Endometrial microvascular endothelial cells (primary cell): ENCODE results near the gene PLK5. TPM values are rescaled to one million over a fixed set of nuclear protein-coding genes. Genes with fewer than 3 reads are reported as not detected.

Experiments
- in situ Hi-C: cut with HindIII; loops from 2 replicates; pipeline ENCODE4 v1.10.0; 2017; ENCODE audit warnings: low sequenced_read_pairs, low pct_unique_long_range_greater_than_20kb; ENCODE audit errors: inconsistent ontology term
- total RNA-seq: library from RNA; depleted of rRNA; stranded (reverse); fragments of >200 nt; gene quantifications from one replicate; pipeline ENCODE4 v1.2.3, GENCODE V29; 2015; ENCODE audit errors: inconsistent ontology term

PLK5 gene
- total RNA-seq, 1 donor from 2014 or later = not detected

- in situ Hi-C loops = no loop called here
These were observed 44.6 kb downstream of the PLK5 start, which contains the start of gene MEX3D for GRCh38 chr19:1568320-1569019. Gene MEX3D (minus strand): TSS chr19:1568325. CDS start chr19:1568058, 267 bp downstream.

DNA sequence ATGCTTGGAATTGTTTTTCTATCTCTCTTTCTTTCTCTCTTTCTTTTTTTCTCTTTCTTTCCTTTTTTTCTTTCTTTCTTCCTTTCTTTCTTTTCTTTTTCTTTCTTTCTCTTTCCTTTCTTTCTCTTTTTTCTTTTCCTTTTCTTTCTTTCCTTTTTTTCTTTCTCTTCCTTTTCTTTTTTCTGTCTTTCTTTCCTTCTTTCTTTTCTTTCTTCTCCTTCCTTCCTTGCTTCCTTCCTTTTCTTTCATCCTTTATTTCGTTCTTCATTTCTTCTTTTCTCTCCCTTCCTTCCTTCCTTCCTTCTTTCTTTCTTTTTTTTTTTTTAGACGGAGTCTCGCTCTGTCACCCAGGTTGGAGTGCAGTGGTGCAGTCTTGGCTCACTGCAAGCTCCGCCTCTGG lies 46.1 kb downstream of the PLK5 start:
- in situ Hi-C loops = no loop called here

GRCh38 chr19:1570836-1571235 lies 47.0 kb downstream of the PLK5 start:
- in situ Hi-C loops = no loop called here

- in situ Hi-C loops = no loop called here
These were observed 47.5 kb downstream of the PLK5 start for GRCh38 chr19:1571358-1571757.

DNA sequence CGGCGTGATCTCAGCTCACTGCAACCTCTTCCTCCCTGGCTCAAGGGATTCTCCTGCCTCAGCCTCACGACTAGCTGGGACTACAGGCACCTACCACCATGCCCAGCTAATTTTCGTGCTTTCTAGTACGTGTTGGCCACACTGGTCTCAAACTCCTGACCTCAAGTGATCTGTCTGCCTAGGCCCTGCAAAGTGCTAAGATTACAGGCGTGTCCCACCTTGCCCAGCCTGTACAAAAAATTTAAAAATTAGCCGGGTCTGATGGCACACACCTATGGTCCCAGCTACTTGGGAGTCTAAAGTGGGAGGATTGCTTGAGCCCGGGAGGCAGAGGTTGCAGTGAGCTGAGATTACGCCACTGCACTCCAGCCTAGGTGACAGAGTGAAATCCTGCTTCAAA lies 48.9 kb downstream of the PLK5 start:
- in situ Hi-C loops = no loop called here

DNA sequence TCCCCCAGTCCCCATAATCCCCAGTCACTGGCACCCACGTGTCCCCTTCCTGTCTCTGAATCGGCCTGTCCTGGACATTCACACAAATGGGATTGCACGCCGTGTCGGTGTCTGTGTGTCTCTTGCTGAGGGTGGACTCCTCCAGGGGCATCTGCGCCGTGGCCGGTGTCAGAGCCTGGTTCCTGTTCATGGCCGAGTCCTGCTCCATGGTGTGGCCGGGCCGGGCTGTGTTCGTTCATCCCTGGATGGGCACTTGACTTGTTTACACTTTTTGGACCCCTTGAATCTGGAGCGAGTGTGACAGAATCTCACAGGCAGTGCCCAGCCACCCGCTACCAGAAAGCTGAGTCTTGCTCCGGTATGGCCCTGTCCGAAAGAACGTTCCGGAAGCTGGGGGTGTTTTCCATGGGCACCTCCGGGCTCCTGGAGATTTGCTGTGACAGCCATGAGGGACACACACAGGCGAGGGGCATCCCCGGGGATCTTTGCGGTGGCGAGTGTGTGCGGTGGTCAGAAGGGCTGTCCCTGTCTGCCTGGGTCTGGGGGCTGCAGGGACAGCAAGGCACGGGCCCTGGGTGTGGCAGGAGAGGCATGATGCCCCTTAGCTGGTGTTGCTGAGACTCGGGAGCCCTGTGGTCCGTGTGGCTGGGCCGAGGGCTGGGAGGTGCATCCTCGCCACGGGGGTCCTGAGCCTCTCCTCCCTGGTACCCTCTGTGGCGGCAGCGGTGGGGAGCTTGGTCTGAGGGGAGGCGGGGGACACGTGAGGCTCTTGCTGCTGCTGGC lies 50.7 kb downstream of the PLK5 start:
- in situ Hi-C loops = no loop called here

DNA sequence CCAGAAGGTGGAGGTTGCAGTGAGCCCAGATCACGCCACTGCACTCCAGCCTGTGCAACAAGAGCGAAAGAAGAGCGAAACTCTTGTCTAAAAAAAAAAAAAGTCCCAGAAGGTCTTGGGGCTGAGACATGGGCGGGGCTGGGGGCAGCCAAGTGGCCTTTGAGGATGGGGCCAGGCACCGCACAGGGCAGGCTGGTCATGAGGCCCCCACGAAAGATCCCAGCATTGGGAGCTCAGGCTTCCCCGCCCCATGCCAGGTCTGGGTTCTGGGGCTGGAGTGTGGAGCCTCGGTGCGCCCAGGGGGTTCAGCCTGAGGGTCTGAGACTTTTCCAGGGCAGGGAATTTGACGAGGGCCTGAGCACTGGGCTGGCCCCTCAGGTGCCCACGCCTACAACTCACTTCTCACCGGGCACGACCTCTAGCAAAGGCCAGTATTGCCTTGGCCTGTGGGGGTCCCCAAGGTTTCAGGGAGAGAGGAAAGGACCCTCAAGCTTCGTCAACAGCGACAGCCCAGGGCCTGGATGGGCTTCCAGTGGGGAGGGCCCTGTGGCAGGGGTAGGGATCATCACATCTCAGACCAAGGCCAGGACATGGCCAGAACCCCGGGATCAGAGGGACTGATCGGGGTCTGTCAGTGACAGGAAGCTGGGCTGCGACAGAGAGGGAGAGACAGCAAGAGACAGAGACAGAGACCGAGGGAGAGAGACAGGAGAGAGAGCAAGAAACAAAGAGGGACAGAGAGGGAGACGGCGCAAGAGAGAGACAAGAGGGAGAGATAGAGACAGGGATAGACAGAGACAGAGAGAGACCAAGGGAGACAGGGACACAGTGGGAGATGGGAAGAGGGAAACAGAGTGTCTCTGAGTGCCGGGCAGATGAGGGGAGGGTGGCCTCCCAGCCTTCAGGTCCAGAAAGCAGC lies 51.7 kb downstream of the PLK5 start:
- in situ Hi-C loops = no loop called here

DNA sequence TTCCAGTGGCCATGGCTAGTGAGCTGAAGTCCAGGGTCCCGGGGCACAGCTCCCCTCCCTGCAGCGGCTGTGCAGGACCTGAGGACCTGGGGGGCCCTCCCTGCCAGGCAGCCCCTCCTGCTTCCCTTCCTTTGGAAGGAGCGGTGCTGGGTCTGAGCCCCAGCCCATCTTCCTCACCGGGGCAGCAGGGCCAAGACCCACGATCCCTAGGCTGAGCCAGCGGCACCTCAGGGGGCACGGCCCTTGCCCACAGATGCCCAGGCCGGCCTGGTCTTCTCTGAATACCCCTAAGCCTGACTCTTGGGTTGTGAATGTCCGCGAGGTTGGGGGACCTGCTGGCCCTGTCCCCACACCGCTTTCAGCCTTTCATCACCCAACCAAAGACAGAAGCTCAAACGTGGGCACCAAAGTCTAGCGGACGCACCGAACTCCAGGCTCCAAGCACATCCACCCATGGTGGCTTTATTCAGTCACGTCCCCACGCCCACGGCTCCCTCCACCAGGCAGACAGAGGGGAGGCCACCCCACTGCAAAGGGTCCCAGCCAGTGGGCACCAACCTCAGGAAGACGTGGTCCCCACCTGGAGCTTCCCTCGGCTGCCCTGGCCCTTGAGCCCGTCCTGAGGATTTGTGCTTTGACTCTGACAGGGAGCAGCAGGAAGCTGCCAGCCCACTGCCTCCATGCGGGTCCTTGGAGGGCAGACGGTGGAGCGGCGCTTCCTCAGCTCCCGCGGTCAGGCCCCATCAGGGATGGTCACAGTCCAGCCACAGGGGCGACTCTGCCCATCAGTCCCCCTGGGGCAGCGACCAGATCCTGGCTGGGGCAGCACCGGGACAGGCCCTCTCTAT lies 52.6 kb downstream of the PLK5 start:
- in situ Hi-C loops = no loop called here

- in situ Hi-C loops = no loop called here
These were observed 53.4 kb downstream of the PLK5 start for GRCh38 chr19:1577090-1577928.

DNA sequence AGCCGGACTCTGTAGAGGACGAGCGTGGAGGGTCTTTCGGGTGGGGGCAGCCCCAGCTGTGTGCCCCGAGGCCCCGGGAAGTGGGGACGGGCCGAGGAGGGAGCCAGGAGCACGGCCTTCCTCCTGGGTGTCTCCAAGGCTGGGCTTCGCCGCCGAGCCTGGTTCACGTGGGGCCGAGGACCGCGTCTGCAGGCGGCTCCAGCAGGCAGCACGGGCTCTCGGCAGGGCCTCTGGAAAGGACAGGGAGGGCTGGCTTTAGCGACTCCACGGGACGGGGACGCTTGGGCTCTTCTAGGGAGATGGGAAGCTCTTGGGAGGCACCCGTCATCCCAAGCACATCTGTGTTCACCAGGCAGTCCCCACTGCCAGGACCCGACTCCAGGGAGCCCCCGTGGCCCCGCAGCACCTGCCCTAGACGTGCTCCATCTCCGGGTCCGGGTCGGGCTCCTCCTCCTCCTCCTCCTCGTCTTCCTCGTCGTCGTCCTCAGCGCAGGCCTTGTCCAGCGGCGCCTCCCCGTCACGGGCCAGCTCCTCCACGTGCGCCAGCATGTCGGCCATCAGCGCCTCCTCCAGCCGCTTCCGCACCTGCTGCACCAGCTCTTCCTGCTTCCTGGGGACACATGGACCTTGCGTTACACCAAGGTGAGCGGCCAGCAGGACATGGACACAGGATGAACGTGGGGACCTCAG lies 54.2 kb downstream of the PLK5 start:
- in situ Hi-C loops = no loop called here

GRCh38 chr19:1579222-1579621 lies 55.3 kb downstream of the PLK5 start:
- in situ Hi-C loops = no loop called here

GRCh38 chr19:1580382-1580781 lies 56.5 kb downstream of the PLK5 start:
- in situ Hi-C loops = no loop called here

GRCh38 chr19:1580957-1581356 lies 57.1 kb downstream of the PLK5 start:
- in situ Hi-C loops = no loop called here

GRCh38 chr19:1582201-1582600 lies 58.3 kb downstream of the PLK5 start:
- in situ Hi-C loops = no loop called here

DNA sequence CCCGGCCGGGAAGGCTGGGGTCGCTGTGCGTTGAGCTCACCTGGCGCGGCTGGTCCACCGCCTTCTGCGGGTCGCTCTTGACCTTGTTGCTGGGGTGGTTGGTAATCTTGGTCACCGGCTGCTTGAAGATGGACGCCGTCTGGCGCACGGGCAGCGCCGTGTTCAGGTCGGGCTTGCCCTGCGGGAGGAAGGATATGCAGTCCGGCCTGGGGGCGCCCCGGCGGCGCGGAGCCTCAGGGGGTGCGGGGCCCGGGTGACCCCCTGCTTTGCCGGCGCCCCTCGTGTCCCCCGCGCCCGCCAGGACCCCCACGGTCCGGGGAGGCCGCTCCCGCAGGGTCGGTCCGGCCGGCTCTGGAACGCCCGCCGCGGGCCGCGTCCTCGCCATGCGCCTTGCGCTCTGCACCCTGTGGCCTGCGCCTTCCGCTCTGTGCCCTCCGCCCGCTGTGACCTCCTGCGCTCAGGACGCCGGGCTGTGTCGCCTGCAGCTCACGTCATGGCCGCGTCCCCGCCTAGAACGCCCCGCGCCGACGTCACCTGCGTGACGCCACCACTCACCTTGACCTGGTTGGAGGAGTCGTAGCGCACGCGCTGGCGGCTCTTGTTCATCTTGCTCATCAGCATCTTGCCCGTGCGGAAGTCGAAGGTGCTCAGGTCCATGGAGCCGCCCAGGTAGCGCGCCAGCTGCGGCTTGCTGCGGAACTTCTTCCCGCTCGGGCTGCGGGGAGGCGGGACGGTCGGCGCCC lies 60.8 kb downstream of the PLK5 start:
- in situ Hi-C loops = no loop called here

- in situ Hi-C loops = no loop called here
These were observed 61.3 kb downstream of the PLK5 start for GRCh38 chr19:1585243-1585580.
